GM19324 (cell line): ENCODE measurements around the gene GALNS.

Experiments used
- ATAC-seq: cut with Tn5 transposase; IDR thresholded peaks from one replicate; pipeline ENCODE4 v1.9.1; 2021; ENCODE audit warnings: mild to moderate bottlenecking, moderate library complexity; ENCODE audit not compliant: unreplicated experiment, low FRiP score

The GALNS gene

GRCh38 chr16:88821168-88821850, 35.4 kb downstream of the GALNS start:
- ATAC-seq = no peak

GRCh38 chr16:88820385-88821025, 36.2 kb downstream of the GALNS start:
- no peak for ATAC-seq

GRCh38 chr16:88819126-88819525, 37.6 kb downstream of the GALNS start:
- ATAC-seq = no peak

GRCh38 chr16:88818575-88818874, 38.2 kb downstream of the GALNS start:
- no peak for ATAC-seq

- ATAC-seq = no peak
Measured at GRCh38 chr16:88817785-88818574, 38.8 kb downstream of the GALNS start.

- ATAC-seq = no peak
Measured at GRCh38 chr16:88816736-88817535, 39.8 kb downstream of the GALNS start.

GRCh38 chr16:88815901-88816589, 40.7 kb downstream of the GALNS start:
- ATAC-seq = no peak

- ATAC-seq = no peak
Measured at GRCh38 chr16:88815227-88815626, 41.5 kb downstream of the GALNS start.

- ATAC-seq = no peak
Measured at GRCh38 chr16:88814144-88814502, 42.6 kb downstream of the GALNS start.

- ATAC-seq = no peak
Measured at GRCh38 chr16:88813269-88814143, 43.2 kb downstream of the GALNS start.

GRCh38 chr16:88812513-88813268, 44.1 kb downstream of the GALNS start:
- no peak for ATAC-seq

- ATAC-seq = peak; percentile 80
Measured at GRCh38 chr16:88811769-88812512, 44.8 kb downstream of the GALNS start, which contains the start of gene APRT. APRT (minus strand) TSS chr16:88811928; CDS start chr16:88811899, 29 bp downstream.

- ATAC-seq = peak; percentile 50
Measured at GRCh38 chr16:88810912-88811768, 45.6 kb downstream of the GALNS start.

GRCh38 chr16:88810166-88810911, 46.4 kb downstream of the GALNS start:
- ATAC-seq = no peak

GRCh38 chr16:88809676-88810165, 47.0 kb downstream of the GALNS start:
- no peak for ATAC-seq

- no peak for ATAC-seq
Measured at GRCh38 chr16:88809068-88809675, 47.6 kb downstream of the GALNS start.
